GM18502 (cell line): ENCODE results near the gene SHISA6.

ENCODE experiments used
- ATAC-seq: cut with Tn5 transposase; IDR thresholded peaks from one replicate; pipeline ENCODE4 v1.9.1; 2021; ENCODE audit warnings: mild to moderate bottlenecking; ENCODE audit not compliant: unreplicated experiment, poor library complexity

The SHISA6 gene

DNA sequence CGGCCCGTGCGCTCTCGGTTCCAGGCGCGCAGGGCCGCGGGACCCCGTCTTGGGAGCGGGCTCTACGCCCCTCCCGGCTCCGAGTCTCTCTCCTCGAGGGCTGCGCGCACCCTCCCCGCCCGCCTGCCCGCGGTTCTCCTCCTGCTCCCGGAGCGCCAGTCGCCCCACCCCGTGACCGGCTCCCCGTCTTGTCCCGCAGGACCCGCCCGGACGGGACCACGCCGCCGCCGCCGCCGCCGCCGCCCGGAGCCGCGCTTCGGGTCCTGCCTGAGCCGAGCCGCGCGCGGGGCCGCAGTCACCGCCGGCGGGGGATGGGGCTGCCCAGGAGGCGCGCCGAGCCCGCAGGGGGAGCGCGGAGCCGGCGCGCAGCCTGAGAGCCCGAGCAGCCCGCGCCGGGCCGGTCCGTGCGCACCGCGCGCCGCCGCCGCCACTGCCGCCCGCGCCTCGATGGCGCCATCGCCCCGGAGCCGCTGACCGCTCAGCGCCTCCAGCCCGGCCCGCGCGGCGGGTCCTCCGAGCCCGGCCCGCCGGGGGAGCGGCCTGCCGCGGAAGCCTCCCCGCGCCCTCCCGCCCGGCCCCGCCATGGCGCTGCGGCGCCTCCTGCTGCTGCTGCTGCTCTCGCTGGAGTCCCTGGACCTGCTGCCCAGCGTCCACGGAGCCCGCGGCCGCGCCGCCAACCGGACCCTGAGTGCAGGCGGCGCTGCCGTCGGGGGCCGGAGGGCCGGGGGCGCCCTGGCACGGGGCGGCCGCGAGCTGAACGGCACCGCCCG, at the start of gene SHISA6:
Gene SHISA6 (plus strand): TSS at position 373 of the 770 bp plus-strand sequence.
- no peak for ATAC-seq

DNA sequence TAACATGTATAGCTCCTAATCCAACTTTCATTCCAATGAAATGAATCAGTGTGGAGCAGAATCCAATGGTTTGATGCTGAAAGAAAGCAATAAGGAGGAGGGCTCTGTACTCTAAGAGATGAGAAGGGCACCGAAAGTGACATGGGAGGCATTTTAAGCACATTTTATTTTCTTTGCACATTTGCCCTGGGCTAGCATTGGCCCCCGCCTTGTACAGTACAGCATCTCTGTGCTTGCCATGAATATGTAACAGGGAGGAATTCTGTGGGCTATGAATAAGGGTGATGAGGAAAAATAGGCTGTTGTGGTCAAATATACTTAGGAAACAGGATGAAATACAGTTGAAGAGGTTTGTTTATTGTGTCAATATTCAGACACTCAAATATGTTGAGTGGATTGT, 45.2 kb upstream of the SHISA6 start:
- ATAC-seq, result no peak

- no peak for ATAC-seq
Measured at GRCh38 chr17:11204991-11205390, 36.0 kb upstream of the SHISA6 start.

- ATAC-seq, result no peak
Measured at GRCh38 chr17:11205659-11206058, 35.4 kb upstream of the SHISA6 start.

GRCh38 chr17:11209906-11210305, 31.1 kb upstream of the SHISA6 start:
- no peak for ATAC-seq

DNA sequence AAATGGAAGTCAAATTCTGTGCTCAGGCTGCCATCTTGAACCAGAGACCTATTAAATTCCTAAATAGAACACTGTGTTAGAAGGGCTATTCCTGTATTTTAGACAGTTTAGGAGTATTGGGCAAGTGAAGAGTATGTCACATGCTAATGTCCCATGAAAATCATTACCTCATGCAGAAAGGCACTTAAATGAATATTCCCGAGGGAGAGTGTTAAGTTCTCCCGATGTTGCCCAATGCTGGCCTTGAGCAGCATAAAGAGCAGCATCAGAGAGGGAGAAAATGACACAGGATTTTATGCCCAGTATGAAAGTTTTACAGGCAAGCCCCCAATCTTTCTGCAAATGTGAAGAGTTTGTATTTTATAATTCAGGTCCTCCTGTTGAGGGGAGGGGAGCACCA, 28.2 kb upstream of the SHISA6 start:
- no peak for ATAC-seq

GRCh38 chr17:11216976-11217375, 24.0 kb upstream of the SHISA6 start:
- no peak for ATAC-seq

DNA sequence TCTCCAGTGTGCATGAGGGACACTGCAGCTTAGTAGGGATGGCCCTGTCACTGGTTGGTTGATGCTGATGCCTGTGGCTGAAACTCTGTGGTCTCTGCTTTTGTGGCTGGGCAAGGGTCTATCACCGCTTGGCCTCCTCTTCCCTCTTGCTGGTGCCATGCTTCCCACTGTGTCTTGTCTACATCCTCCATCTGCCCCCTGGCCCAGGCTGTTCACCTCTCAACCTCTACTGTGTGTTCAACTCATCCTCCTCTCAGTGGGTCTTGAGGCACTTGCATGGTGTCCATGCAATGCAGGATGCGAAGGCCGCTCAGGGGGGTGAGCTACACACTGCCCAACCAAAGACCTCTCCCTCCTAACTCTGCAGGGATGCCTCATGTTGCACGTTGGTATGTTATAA, 19.8 kb upstream of the SHISA6 start:
- ATAC-seq, result no peak

- ATAC-seq, result no peak
Measured at GRCh38 chr17:11221721-11222120, 19.3 kb upstream of the SHISA6 start.

- ATAC-seq, result no peak
Measured at GRCh38 chr17:11238705-11239104, 2.3 kb upstream of the SHISA6 start.

DNA sequence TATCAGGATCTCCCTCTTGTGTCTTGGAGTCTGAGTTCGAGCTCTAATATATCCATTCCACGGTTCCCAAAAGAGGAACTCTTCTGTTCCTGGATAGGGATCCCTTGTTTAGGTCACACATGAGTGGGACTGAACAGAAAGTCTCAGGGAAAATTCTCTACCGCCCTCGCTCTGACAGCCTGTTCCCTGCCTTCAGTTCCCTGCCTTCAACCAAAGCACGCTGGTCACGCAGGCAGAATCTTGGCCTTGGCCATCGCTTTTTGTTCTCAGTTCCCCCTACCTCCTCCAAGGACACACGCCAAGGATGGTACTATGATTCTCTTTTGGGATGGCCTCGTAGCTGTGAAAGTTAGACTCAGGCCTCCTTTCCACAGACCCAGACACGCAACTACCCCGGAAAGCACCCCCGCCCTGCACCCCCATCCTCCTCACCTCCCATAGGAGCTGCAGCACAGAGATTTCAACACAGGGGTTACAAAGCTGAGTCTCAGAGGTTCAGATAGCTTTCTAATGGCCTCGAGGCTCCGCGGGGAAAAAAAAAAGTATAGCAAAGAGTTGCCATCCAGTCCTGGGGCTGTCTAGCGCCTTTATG, 1.5 kb upstream of the SHISA6 start:
- ATAC-seq, result no peak

- ATAC-seq, result no peak
Measured at GRCh38 chr17:11240041-11240840, 772 bp upstream of the SHISA6 start.

DNA sequence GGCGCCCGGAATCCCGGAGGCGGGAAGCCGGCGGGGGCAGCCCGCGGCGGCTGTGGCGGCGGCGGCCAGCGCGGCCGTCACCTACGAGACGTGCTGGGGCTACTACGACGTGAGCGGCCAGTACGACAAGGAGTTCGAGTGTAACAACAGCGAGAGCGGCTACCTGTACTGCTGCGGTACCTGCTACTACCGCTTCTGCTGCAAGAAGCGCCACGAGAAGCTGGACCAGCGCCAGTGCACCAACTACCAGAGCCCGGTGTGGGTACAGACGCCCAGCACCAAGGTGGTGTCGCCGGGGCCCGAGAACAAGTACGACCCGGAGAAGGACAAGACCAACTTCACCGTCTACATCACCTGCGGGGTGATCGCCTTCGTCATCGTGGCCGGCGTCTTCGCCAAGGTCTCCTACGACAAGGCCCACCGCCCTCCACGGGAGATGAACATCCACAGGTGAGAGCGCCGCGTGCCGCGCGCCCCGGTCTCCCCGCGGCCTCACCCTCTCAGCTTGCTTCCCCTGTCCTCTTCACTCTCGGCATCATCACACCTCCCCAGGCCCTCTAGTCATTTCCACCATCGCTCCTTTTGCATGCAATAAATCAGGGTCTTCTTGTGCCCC, 706 bp downstream of the SHISA6 start:
- no peak for ATAC-seq

- ATAC-seq, result no peak
Measured at GRCh38 chr17:11242411-11242810, 1.4 kb downstream of the SHISA6 start.

GRCh38 chr17:11244776-11245175, 3.8 kb downstream of the SHISA6 start:
- ATAC-seq, result no peak

- ATAC-seq, result no peak
Measured at GRCh38 chr17:11245187-11245586, 4.2 kb downstream of the SHISA6 start.

DNA sequence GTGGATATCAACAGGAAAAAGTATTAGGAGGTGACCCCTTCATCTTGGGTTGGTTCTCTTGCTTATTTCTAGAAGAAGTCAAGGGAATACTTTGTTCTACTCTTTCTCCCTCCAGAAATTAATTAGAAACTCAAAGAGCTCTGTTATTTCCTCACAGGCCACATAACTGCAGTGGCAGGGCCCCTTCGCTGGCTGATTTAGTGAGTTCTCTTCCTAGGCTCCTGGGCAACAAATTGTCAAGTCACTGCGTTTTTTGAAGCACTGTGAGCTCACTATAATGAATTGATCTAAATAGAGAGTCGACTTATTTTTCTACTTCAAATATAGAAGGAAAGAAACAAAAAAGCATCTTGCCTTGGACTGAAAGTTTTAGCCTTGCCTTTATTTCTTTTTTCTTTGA, 4.8 kb downstream of the SHISA6 start:
- ATAC-seq, result no peak

GRCh38 chr17:11250161-11250560, 9.1 kb downstream of the SHISA6 start:
- no peak for ATAC-seq

DNA sequence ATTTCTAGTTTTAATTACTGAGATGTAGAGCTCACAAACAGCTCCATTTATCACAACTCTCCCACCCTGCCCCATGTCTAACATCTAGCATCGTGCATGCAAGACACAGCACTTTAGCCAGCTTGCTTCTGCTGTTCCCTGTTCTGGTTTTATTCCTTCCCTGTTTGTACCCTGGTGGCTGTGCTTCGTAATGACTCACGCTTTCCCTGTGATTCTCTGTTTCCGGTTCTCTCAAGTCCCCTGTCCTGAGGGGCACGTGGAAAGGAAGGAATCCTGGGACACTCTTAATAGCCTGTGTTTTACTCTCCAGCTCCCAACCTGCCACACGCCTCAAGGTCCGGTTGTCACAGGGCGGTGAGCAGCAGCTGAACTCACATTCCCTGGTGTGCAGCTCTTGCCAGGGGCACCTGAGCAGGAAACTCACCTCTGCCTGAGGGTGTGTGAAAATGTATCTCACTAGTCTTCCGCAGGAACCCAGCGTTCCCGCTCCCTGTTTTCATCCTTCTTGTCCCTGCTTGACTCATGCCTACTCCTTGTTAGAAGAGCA, 10.6 kb downstream of the SHISA6 start:
- no peak for ATAC-seq

DNA sequence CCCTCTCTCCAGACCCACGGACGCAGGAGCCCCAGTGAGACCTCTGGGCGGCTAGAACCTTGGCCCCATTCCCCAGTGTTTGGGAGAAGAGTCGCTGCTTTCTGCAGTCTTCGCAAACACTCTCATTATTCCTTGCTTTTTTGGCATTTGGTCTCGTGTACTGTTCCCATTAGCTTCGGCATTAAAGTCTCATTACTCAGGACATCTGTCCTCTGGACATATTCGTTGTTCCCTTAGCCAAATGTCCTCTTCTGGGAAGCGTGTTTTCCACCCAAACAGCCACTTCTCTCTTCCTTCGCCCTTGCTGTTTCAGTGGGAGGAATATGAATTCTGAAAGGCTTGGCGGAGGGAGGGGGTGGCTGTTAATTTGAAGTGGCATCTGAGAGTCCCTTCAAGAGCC, 11.1 kb downstream of the SHISA6 start:
- ATAC-seq, result no peak

DNA sequence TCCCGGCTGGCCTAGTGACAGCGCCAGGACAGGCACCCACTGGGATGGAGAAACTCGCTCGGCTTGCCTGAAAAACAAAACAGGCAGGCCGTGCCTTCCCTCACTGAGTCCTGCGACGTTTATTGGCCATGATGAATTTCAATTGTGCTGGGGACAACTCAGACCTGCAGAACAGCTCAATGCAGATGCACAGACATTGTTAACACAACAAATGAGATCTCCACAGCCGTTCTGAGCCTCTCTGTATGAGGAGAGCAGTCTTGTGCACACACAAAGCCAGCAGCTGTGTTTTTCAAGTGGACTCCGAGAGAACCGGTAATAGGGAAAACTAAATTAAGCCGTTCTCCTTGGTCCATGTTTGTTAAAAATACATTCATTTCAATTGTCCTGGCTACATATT, 15.9 kb downstream of the SHISA6 start:
- no peak for ATAC-seq
